SK-N-SH treated with all-trans-retinoic acid at 6 μM for 48 hours (cell line): ENCODE measurements around the gene KIRREL3.

Experiments used
- ATAC-seq: fragments of 200-7000 bp; cut with Tn5 transposase; 3 replicates; pipeline ENCODE4 v1.9.1; 2020; ENCODE audit warnings: mild to moderate bottlenecking, moderate library complexity
- ARNTL ChIP-seq: fragments of 450-650 bp; formaldehyde crosslinking; IDR thresholded peaks from 2 replicates; pipeline ENCODE4 v1.5.0; 2020; ENCODE audit warnings: low read depth, mild to moderate bottlenecking, moderate library complexity, borderline replicate concordance
- BACH2 ChIP-seq: fragments of 250-450 bp; sonication (Bioruptor Pico); IDR thresholded peaks from 2 replicates; pipeline ENCODE4 v1.9.0; 2021; ENCODE audit warnings: mild to moderate bottlenecking, borderline replicate concordance
- CSDC2 ChIP-seq: fragments of 250-450 bp; sonication (Bioruptor Pico); IDR thresholded peaks from 2 replicates; pipeline ENCODE4 v1.5.0; 2020; ENCODE audit warnings: mild to moderate bottlenecking, moderate library complexity
- ESRRG ChIP-seq: fragments of 250-450 bp; sonication (Bioruptor Pico); IDR thresholded peaks from 2 replicates; pipeline ENCODE4 v1.6.1; 2021; ENCODE audit warnings: mild to moderate bottlenecking
- ISL1 ChIP-seq: fragments of 250-450 bp; sonication (Bioruptor Pico); IDR thresholded peaks from 2 replicates; pipeline ENCODE4 v2.1.2; 2022; ENCODE audit warnings: mild to moderate bottlenecking, moderate library complexity
- OSR1 ChIP-seq: fragments of 250-450 bp; sonication (Bioruptor Pico); IDR thresholded peaks from 2 replicates; pipeline ENCODE4 v1.8.0; 2022; ENCODE audit warnings: moderate library complexity, mild to moderate bottlenecking, inconsistent platforms
- RARB ChIP-seq: fragments of 250-450 bp; sonication (Bioruptor Pico); IDR thresholded peaks from 2 replicates; pipeline ENCODE4 v1.8.0; 2021; ENCODE audit warnings: mild to moderate bottlenecking, moderate library complexity
- SNAI2 ChIP-seq: fragments of 250-450 bp; sonication (Bioruptor Pico); IDR thresholded peaks from 2 replicates; pipeline ENCODE4 v1.5.0; 2020; ENCODE audit warnings: mild to moderate bottlenecking, moderate library complexity
- TCF4 ChIP-seq: fragments of 250-450 bp; sonication (Bioruptor Pico); IDR thresholded peaks from 2 replicates; pipeline ENCODE4 v1.8.0; 2021; ENCODE audit warnings: mild to moderate bottlenecking, moderate library complexity, borderline replicate concordance
- TOX ChIP-seq: fragments of 250-450 bp; sonication (Bioruptor Pico); IDR thresholded peaks from 2 replicates; pipeline ENCODE4 v1.8.0; 2021; ENCODE audit warnings: mild to moderate bottlenecking, moderate library complexity, borderline replicate concordance
- TSHZ2 ChIP-seq: fragments of 250-450 bp; sonication (Bioruptor Pico); IDR thresholded peaks from 2 replicates; pipeline ENCODE4 v1.5.0; 2020; ENCODE audit warnings: mild to moderate bottlenecking, moderate library complexity
- ZC3H10 ChIP-seq: fragments of 250-450 bp; sonication (Bioruptor Pico); IDR thresholded peaks from 2 replicates; pipeline ENCODE4 v1.5.1; 2021; ENCODE audit warnings: mild to moderate bottlenecking, moderate library complexity
- ZFP3 ChIP-seq: fragments of 250-450 bp; sonication (Bioruptor Pico); IDR thresholded peaks from 2 replicates; pipeline ENCODE4 v1.5.0; 2020; ENCODE audit warnings: mild to moderate bottlenecking, moderate library complexity
- ZFP30 ChIP-seq: fragments of 450-650 bp; formaldehyde crosslinking; IDR thresholded peaks from 2 replicates; pipeline ENCODE4 v1.5.0; 2022; ENCODE audit warnings: mild to moderate bottlenecking, moderate library complexity
- ZNF565 ChIP-seq: fragments of 450-650 bp; formaldehyde crosslinking; conservative IDR thresholded peaks from 2 replicates; pipeline ENCODE4 v1.5.0; 2020; ENCODE audit warnings: low read depth, mild to moderate bottlenecking, moderate library complexity
- ZNF70 ChIP-seq: fragments of 450-650 bp; formaldehyde crosslinking; IDR thresholded peaks from 2 replicates; pipeline ENCODE4 v1.5.0; 2020; ENCODE audit warnings: mild to moderate bottlenecking, moderate library complexity
- ZNF8 ChIP-seq: fragments of 450-650 bp; formaldehyde crosslinking; IDR thresholded peaks from 2 replicates; pipeline ENCODE4 v1.5.0; 2020; ENCODE audit warnings: mild to moderate bottlenecking, moderate library complexity
- TF ChIP-seq, protein P1 (sequence below): fragments of 250-450 bp; sonication (Bioruptor Pico); IDR thresholded peaks from 2 replicates; pipeline ENCODE4 v1.8.0; 2021; ENCODE audit warnings: low read depth, mild to moderate bottlenecking, moderate library complexity, borderline replicate concordance
- TF ChIP-seq, protein P2 (sequence below): fragments of 250-450 bp; sonication (Bioruptor Pico); IDR thresholded peaks from 2 replicates; pipeline ENCODE4 v1.5.1; 2020; ENCODE audit warnings: low read depth, mild to moderate bottlenecking, moderate library complexity
- TF ChIP-seq, protein P3 (sequence below): fragments of 250-450 bp; sonication (Bioruptor Pico); IDR thresholded peaks from 2 replicates; pipeline ENCODE4 v1.5.1; 2021; ENCODE audit warnings: mild to moderate bottlenecking, moderate library complexity

Gene KIRREL3

DNA sequence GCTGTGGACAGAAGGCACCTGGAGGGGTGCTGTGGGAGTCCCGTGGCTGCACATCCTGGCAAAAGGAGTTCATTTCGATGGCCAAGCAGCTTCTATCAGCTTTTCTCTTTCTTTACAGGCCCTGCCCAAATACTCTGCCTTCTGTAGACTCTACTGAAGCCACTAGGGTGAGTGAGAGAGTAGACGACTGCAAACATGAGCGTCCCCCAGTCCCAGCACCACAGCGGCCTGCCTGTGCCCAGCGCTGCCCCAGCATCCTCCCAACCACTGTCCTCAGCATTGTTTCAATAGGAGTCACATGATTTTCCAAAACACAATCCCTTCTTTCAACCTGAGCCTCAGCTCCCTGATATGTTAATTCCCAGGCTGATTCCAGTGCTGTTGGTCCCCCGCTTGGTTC lies 110.0 kb downstream of the KIRREL3 start:
- ATAC-seq = peak; percentile 47
- TF ChIP-seq ZNF70 (CRISPR knock-in tag) (no peak), ZFP3 (CRISPR knock-in tag) (no peak), BACH2 (CRISPR knock-in tag) (no peak), TCF4 (CRISPR knock-in tag) (no peak), TSHZ2 (CRISPR knock-in tag) (no peak), RARB (CRISPR knock-in tag) (no peak), ESRRG (no peak), ZFP30 (CRISPR knock-in tag) (no peak), OSR1 (CRISPR knock-in tag) (no peak), CSDC2 (CRISPR knock-in tag) (no peak), ARNTL (no peak)
- TF ChIP-seq, protein P1, sequence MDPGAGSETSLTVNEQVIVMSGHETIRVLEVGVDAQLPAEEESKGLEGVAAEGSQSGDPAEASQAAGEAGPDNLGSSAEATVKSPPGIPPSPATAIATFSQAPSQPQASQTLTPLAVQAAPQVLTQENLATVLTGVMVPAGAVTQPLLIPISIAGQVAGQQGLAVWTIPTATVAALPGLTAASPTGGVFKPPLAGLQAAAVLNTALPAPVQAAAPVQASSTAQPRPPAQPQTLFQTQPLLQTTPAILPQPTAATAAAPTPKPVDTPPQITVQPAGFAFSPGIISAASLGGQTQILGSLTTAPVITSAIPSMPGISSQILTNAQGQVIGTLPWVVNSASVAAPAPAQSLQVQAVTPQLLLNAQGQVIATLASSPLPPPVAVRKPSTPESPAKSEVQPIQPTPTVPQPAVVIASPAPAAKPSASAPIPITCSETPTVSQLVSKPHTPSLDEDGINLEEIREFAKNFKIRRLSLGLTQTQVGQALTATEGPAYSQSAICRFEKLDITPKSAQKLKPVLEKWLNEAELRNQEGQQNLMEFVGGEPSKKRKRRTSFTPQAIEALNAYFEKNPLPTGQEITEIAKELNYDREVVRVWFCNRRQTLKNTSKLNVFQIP = no peak
- TF ChIP-seq, protein P2, sequence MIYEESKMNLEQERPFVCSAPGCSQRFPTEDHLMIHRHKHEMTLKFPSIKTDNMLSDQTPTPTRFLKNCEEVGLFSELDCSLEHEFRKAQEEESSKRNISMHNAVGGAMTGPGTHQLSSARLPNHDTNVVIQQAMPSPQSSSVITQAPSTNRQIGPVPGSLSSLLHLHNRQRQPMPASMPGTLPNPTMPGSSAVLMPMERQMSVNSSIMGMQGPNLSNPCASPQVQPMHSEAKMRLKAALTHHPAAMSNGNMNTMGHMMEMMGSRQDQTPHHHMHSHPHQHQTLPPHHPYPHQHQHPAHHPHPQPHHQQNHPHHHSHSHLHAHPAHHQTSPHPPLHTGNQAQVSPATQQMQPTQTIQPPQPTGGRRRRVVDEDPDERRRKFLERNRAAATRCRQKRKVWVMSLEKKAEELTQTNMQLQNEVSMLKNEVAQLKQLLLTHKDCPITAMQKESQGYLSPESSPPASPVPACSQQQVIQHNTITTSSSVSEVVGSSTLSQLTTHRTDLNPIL = no peak
- TF ChIP-seq, protein P3, sequence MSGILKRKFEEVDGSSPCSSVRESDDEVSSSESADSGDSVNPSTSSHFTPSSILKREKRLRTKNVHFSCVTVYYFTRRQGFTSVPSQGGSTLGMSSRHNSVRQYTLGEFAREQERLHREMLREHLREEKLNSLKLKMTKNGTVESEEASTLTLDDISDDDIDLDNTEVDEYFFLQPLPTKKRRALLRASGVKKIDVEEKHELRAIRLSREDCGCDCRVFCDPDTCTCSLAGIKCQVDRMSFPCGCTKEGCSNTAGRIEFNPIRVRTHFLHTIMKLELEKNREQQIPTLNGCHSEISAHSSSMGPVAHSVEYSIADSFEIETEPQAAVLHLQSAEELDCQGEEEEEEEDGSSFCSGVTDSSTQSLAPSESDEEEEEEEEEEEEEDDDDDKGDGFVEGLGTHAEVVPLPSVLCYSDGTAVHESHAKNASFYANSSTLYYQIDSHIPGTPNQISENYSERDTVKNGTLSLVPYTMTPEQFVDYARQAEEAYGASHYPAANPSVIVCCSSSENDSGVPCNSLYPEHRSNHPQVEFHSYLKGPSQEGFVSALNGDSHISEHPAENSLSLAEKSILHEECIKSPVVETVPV (CRISPR knock-in tag) = no peak
- TF ChIP-seq, all 23 proteins: peak for 0

DNA sequence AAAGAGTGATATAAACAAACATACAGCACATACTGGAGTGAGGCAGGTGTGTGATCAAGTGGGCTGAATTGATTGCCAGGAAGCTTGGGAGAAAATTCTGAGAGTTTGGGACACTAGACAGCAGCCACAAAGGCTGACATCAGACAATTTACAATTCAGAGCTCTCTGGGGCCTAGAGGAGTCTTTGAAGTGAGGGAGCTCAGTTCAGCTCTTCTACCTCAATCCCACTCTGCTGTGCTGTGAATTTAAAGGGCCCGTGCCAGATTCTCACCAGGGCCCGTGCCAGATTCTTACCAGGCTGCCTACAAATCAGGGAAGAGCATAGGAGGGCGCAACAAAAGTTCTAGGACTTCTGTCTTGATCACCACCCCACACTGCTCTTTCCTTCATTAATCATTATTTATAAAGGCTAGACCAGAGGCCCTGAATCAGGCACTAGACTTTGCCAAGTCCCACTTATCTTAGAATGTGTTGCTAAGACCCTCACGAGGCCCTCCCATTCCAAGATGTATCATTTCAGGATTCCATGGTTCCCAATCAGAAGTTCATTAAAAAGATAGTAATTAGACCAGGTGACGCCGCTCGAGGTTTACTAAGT lies 112.4 kb downstream of the KIRREL3 start:
- ATAC-seq = no peak
- TF ChIP-seq ESRRG = no peak
- TF ChIP-seq ZFP30 (CRISPR knock-in tag) = no peak
- no peak for TF ChIP-seq ZNF565 (CRISPR knock-in tag)
- TF ChIP-seq, protein P2 = no peak
- TF ChIP-seq ZNF8 (CRISPR knock-in tag) = no peak
- TF ChIP-seq SNAI2 (CRISPR knock-in tag) = no peak
- TF ChIP-seq, protein P1 = no peak
- TF ChIP-seq TOX (CRISPR knock-in tag) = no peak
- TF ChIP-seq RARB (CRISPR knock-in tag) = no peak
- TF ChIP-seq TCF4 (CRISPR knock-in tag) = no peak
- TF ChIP-seq ZNF70 (CRISPR knock-in tag) = no peak
- TF ChIP-seq ZC3H10 (CRISPR knock-in tag) = no peak
- no peak for TF ChIP-seq ZFP3 (CRISPR knock-in tag)
- no peak for TF ChIP-seq BACH2 (CRISPR knock-in tag)
- TF ChIP-seq ISL1 (CRISPR knock-in tag) = no peak
- no peak for TF ChIP-seq TSHZ2 (CRISPR knock-in tag)
- TF ChIP-seq, protein P3 (CRISPR knock-in tag) = no peak
- TF ChIP-seq CSDC2 (CRISPR knock-in tag) = no peak
- TF ChIP-seq, all 23 proteins: peak for 0
